ENCODE measurements around the gene ESR2. TPM values are rescaled to one million over a fixed set of nuclear protein-coding genes. Genes with fewer than 3 reads are reported as not detected.

Gene ESR2
- total RNA-seq, 6 experiments from 2014 or later = not detected

DNA sequence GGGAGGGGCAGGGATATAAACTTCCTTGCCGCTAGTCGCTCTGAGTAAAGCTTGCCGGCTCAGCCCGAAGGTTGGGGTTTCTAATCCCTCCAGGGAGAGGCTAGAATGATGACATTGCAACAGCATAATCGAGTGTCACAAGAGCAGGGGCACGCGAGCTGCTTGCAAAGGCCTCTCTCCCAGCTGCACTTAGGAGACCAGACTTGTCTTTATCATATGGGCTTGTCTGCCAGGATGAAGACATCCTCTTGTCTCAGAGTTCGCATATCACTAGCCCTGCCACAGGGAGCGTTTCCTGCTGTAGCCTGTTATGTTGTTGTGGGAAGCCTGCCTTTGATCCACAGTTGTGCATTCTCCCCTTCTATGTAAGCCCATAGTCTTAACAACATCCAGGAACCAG, 180.0 kb downstream of the ESR2 start:
- no peak for TF ChIP-seq CTCF (IDR thresholded peaks at IDR 0.05)
- Mint-ChIP-seq H3K27ac (no peak overlapping the region), H3K4me1 (ENCODE audit: low read depth) (peaks cover 27% of the 10 kb centered on the region), H3K4me3 (no peak overlapping the region), H3K36me3 (ENCODE audit: low read depth) (no peaks in the 10 kb centered on the region), H3K27me3 (ENCODE audit: insufficient read depth) (no peaks in the 10 kb centered on the region), H3K9me3 (no peaks in the 10 kb centered on the region)
- no peak for DNase-seq

- Mint-ChIP-seq H3K27me3 (ENCODE audit: insufficient read depth) (no peaks in the 10 kb centered on the region), H3K4me1 (ENCODE audit: low read depth) (peaks cover 23% of the 10 kb centered on the region), H3K36me3 (ENCODE audit: low read depth) (no peaks in the 10 kb centered on the region), H3K4me3 (no peak overlapping the region), H3K9me3 (no peaks in the 10 kb centered on the region), H3K27ac (no peak overlapping the region)
- DNase-seq = no peak
- no peak for TF ChIP-seq CTCF (IDR thresholded peaks at IDR 0.05)
Observed at GRCh38 chr14:64112867-64113678, 181.1 kb downstream of the ESR2 start.

DNA sequence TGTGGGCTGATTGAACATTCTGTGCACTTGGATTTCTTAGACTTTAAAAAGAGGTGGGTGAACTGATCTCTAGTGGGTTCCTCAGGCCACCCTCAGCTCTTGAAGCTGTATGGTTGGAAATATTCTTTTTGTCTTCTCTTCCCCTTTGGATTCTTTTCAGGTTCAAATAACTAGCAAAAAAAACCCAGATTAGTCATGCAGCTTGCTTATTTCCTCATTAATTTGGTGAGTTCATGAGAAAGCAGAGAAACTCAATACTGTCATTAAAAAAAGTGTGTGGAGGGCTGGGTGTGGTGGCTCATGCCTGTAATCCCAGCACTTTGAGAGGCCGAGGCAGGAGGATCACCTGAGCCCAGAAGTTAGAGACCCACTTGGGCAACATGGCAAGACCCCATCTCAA, 183.4 kb downstream of the ESR2 start:
- Mint-ChIP-seq H3K4me3 (no peak overlapping the region), H3K27me3 (ENCODE audit: insufficient read depth) (no peaks in the 10 kb centered on the region), H3K27ac (no peak overlapping the region), H3K4me1 (ENCODE audit: low read depth) (peaks cover 15% of the 10 kb centered on the region), H3K36me3 (ENCODE audit: low read depth) (no peaks in the 10 kb centered on the region), H3K9me3 (no peaks in the 10 kb centered on the region)
- no peak for TF ChIP-seq CTCF (IDR thresholded peaks at IDR 0.05)
- no peak for DNase-seq

GRCh38 chr14:64109819-64110554, 184.2 kb downstream of the ESR2 start:
- Mint-ChIP-seq H3K9me3 (no peaks in the 10 kb centered on the region), H3K36me3 (ENCODE audit: low read depth) (no peaks in the 10 kb centered on the region), H3K27ac (no peak overlapping the region), H3K4me1 (ENCODE audit: low read depth) (peaks cover 15% of the 10 kb centered on the region), H3K4me3 (no peak overlapping the region), H3K27me3 (ENCODE audit: insufficient read depth) (no peaks in the 10 kb centered on the region)
- no peak for DNase-seq
- TF ChIP-seq CTCF (IDR thresholded peaks at IDR 0.05) = no peak

GRCh38 chr14:64107438-64107837, 186.7 kb downstream of the ESR2 start:
- peaks cover 15% of the 10 kb centered on the region for H3K4me1 Mint-ChIP-seq (ENCODE audit: low read depth)
- no peak for TF ChIP-seq CTCF (IDR thresholded peaks at IDR 0.05)
- no peaks in the 10 kb centered on the region for H3K36me3 Mint-ChIP-seq (ENCODE audit: low read depth)
- no peak overlapping the region for H3K4me3 Mint-ChIP-seq
- H3K9me3 Mint-ChIP-seq = no peaks in the 10 kb centered on the region
- H3K27me3 Mint-ChIP-seq (ENCODE audit: insufficient read depth) = no peaks in the 10 kb centered on the region
- H3K27ac Mint-ChIP-seq = no peak overlapping the region
- no peak for DNase-seq
